GM12878 (cell line): ENCODE results near the gene TNIP2. TPM values are rescaled to one million over a fixed set of nuclear protein-coding genes. Genes with fewer than 3 reads are reported as not detected.

Source experiments
- ATAC-seq: fragments of 200-7000 bp; cut with Tn5 transposase; 3 replicates; pipeline ENCODE4 v1.9.1; 2020; ENCODE audit warnings: mild to moderate bottlenecking, moderate library complexity
- BruUV-seq: library from RNA; stranded (reverse); fragments of 400-500 nt; replicated peaks from 2 replicates; lab custom pipeline; 2021; lab: Mats Ljungman, UMichigan
- CTCF ChIA-PET: fragments of 300-600 bp; sonication (Branson Sonifier 250); formaldehyde crosslinking; extraction: SDS; loops from one replicate; lab custom pipeline; 2021; ENCODE audit warnings: inconsistent platforms; lab: Yijun Ruan, JAX
- POLR2A ChIA-PET: fragments of 350-600 bp; formaldehyde crosslinking; extraction: SDS; loops from one replicate; lab custom pipeline; 2021; ENCODE audit warnings: inconsistent platforms; lab: Charles Lee
- RAD21 ChIA-PET: fragments of 300-600 bp; sonication (Branson Sonifier 250); formaldehyde crosslinking; loops from one replicate; lab custom pipeline; 2023; ENCODE audit warnings: antibody characterized with exemption; ENCODE audit not compliant: unreplicated experiment; lab: Charles Lee
- SMC1A ChIA-PET: fragments of 300-600 bp; sonication (Branson Sonifier 250); formaldehyde crosslinking; loops from one replicate; lab custom pipeline; 2023; ENCODE audit not compliant: unreplicated experiment, uncharacterized antibody; lab: Charles Lee
- DNase-seq: peaks from one replicate; pipeline ENCODE4 v3.0.0-alpha.2; 2011; ENCODE audit warnings: low read depth, low spot score
- FAIRE-seq: peaks from 3 replicates; lab custom pipeline; 2011; peaks lifted over from hg19 to GRCh38; lab: Jason Lieb, UNC
- H2AFZ ChIP-seq: 2 replicates; pipeline ENCODE4 v1.6.0; 2011; ENCODE audit warnings: low read depth, low read length, control low read depth; ENCODE audit not compliant: control insufficient read depth
- H3K27ac ChIP-seq: 2 replicates; pipeline ENCODE4 v1.5.1; 2011; ENCODE audit warnings: control low read depth; ENCODE audit not compliant: control insufficient read depth, insufficient read depth
- H3K27me3 ChIP-seq, 2 experiments: replicated peaks in 1 of 2; 2 replicates each; pipeline versions ENCODE4 v1.6.0 to v1.6.1; 2011; ENCODE audit warnings: low read length in 1 of 2; ENCODE audit not compliant: control insufficient read depth in 2 of 2, insufficient read depth in 2 of 2
- H3K36me3 ChIP-seq, 2 experiments: 2 replicates each; pipeline ENCODE4 v1.5.1; 2011; ENCODE audit warnings: low read length in 1 of 2; ENCODE audit not compliant: control insufficient read depth in 2 of 2, insufficient read depth in 2 of 2
- H3K4me1 ChIP-seq: 2 replicates; pipeline ENCODE4 v1.6.1; 2011; ENCODE audit warnings: mild to moderate bottlenecking, low read length, moderate library complexity, mixed read lengths; ENCODE audit not compliant: control insufficient read depth, insufficient read depth
- H3K4me2 ChIP-seq: 2 replicates; pipeline ENCODE4 v1.6.0; 2011; ENCODE audit warnings: control low read depth; ENCODE audit not compliant: control insufficient read depth, insufficient read depth
- H3K4me3 ChIP-seq: fragments of 200-600 bp; sonication (generic); 2 replicates; pipeline ENCODE4 v1.5.1; 2016
- H3K79me2 ChIP-seq: 2 replicates; pipeline ENCODE4 v1.6.0; 2011; ENCODE audit warnings: low read length; ENCODE audit not compliant: control insufficient read depth, insufficient read depth
- H3K9ac ChIP-seq: 2 replicates; pipeline ENCODE4 v1.8.0; 2011; ENCODE audit warnings: low read length, control low read depth, mixed read lengths; ENCODE audit not compliant: control insufficient read depth, insufficient read depth
- H3K9me3 ChIP-seq: replicated peaks from 3 replicates; pipeline ENCODE4 v1.5.1; 2011; ENCODE audit warnings: mild to moderate bottlenecking, low read length; ENCODE audit not compliant: control insufficient read depth, insufficient read depth
- H4K20me1 ChIP-seq: 2 replicates; pipeline ENCODE4 v1.6.0; 2011; ENCODE audit not compliant: control insufficient read depth, insufficient read depth
- BCL3 ChIP-seq: IDR thresholded peaks from 2 replicates; pipeline ENCODE4 v1.6.1; 2011; ENCODE audit warnings: borderline replicate concordance, low read depth, mild to moderate bottlenecking, moderate library complexity, low read length; ENCODE audit not compliant: insufficient read depth, poor library complexity, severe bottlenecking
- BMI1 ChIP-seq: fragments of 450-650 bp; IDR thresholded peaks from 2 replicates; pipeline ENCODE4 v1.6.1; 2016; ENCODE audit warnings: mild to moderate bottlenecking, moderate library complexity, borderline replicate concordance
- CBFB ChIP-seq: IDR thresholded peaks from 2 replicates; pipeline ENCODE4 v1.6.1; 2016; ENCODE audit warnings: antibody characterized with exemption, low read depth
- EGR1 ChIP-seq, 2 experiments: IDR thresholded peaks; 1 replicate in 1 of 2; 2 replicates in 1 of 2; pipeline ENCODE4 v1.6.1; 2011 to 2012; ENCODE audit warnings: low read depth in 2 of 2, low read length in 2 of 2, borderline replicate concordance in 1 of 2, mild to moderate bottlenecking in 1 of 2, moderate library complexity in 1 of 2
- HDGF ChIP-seq: fragments of 450-650 bp; IDR thresholded peaks from 2 replicates; pipeline ENCODE4 v1.6.1; 2016; ENCODE audit warnings: antibody characterized with exemption
- MAX ChIP-seq: IDR thresholded peaks from 2 replicates; pipeline ENCODE4 v1.6.1; 2012; ENCODE audit warnings: low read depth, low read length, improper control_type of control experiment
- MTA2 ChIP-seq: fragments of 450-650 bp; IDR thresholded peaks from 2 replicates; pipeline ENCODE4 v1.6.1; 2016; ENCODE audit warnings: low read depth, mild to moderate bottlenecking, moderate library complexity
- MXI1 ChIP-seq: fragments of 150-350 bp; IDR thresholded peaks from 2 replicates; pipeline ENCODE4 v1.6.1; 2011; ENCODE audit warnings: low read depth, mild to moderate bottlenecking, inconsistent platforms, low read length, improper control_type of control experiment
- POLR2A ChIP-seq: IDR thresholded peaks from 2 replicates; pipeline ENCODE4 v1.6.1; 2011; ENCODE audit warnings: low read depth, mild to moderate bottlenecking, low read length
- POLR2AphosphoS2 ChIP-seq: IDR thresholded peaks from 2 replicates; pipeline ENCODE4 v1.6.1; 2011; ENCODE audit warnings: low read depth, mild to moderate bottlenecking, low read length, improper control_type of control experiment, moderate library complexity
- POLR2AphosphoS5 ChIP-seq: IDR thresholded peaks from 2 replicates; pipeline ENCODE4 v1.6.1; 2011; ENCODE audit warnings: mild to moderate bottlenecking, low read length, inconsistent platforms
- POU2F2 ChIP-seq: IDR thresholded peaks from 3 replicates; pipeline ENCODE4 v1.6.1; 2011; ENCODE audit warnings: low read depth, mild to moderate bottlenecking, low read length, borderline replicate concordance
- RELA ChIP-seq: fragments of 450-650 bp; IDR thresholded peaks from 2 replicates; pipeline ENCODE4 v1.8.0; 2014; ENCODE audit warnings: borderline replicate concordance; ENCODE audit not compliant: partially characterized antibody
- SMAD5 ChIP-seq: IDR thresholded peaks from 2 replicates; pipeline ENCODE4 v1.6.1; 2016; ENCODE audit warnings: antibody characterized with exemption, low read depth
- WGBS: methylation state at CpG from one replicate; pipeline ENCODE4 v1.1.6; 2016; ENCODE audit warnings: low lambda C conversion rate; ENCODE audit not compliant: insufficient replicate concordance, insufficient coverage; ENCODE audit errors: missing lambda C conversion rate; 5-methylcytosine and 5-hydroxymethylcytosine counted together
- in situ Hi-C: fragments of 300-500 bp; cut with MboI; formaldehyde crosslinking; loops from 9 replicates; pipeline ENCODE4 v1.14.3; 2018; ENCODE audit warnings: mixed read lengths
- intact Hi-C: fragments of 100-400 bp; cut with micrococcal nuclease; formaldehyde crosslinking; loops from one replicate; pipeline ENCODE4 v1.14.2; 2022; ENCODE audit not compliant: unreplicated experiment
- polyA plus RNA-seq, 11 experiments: library from polyadenylated mRNA; depleted of rRNA in 4 of 11; unstranded in 6 of 11; stranded (reverse) in 5 of 11; fragments of >200 nt; fragmentation: Nextera tagmentation in 4 of 11; fragmentation: Illumina TruSeq in 1 of 11; extraction: Ambion mirVana in 4 of 11; extraction: Trizol in 1 of 11; gene quantifications; 1 replicate in 1 of 11; 2 replicates in 10 of 11; pipeline versions ENCODE4 v1.2.1 to v1.2.3, GENCODE V29; 2011 to 2016; ENCODE audit warnings: inconsistent platforms in 2 of 11, missing spikeins in 2 of 11, low read depth in 1 of 11
- total RNA-seq, 4 experiments: library from RNA; depleted of rRNA in 3 of 4; stranded (reverse); fragments of >200 nt in 3 of 4; fragmentation: Illumina TruSeq in 1 of 4; extraction: Trizol in 1 of 4; gene quantifications; 2 replicates each; pipeline versions ENCODE4 v1.2.1 to v1.2.3, GENCODE V29; 2013 to 2021

TNIP2 gene
- total and polyA plus RNA-seq, 10 of the 15 experiments (the other 5 are each of a cell fraction or from before 2014, with no cell fraction given) = 1.4 to 64.9 (median 45.5) TPM

GRCh38 chr4:2742081-2742822 is 13.9 kb downstream of the TNIP2 start:
- intact Hi-C loops = no loop called here
- DNase-seq = no peak
- no peak for ATAC-seq
- in situ Hi-C loops = no loop called here
- H3K9ac ChIP-seq = no peak overlapping the region
- H3K27me3 ChIP-seq = no peaks in the 10 kb centered on the region
- H3K9me3 ChIP-seq = no peaks in the 10 kb centered on the region
- RAD21 ChIA-PET = no interaction called here
- POLR2A ChIA-PET = no interaction called here
- H4K20me1 ChIP-seq = no peaks in the 10 kb centered on the region
- 97% methylated on average over 27 of the region's 27 CpGs for WGBS
- TF ChIP-seq POLR2AphosphoS5 = 0 out of 2 replicates have a peak, but pooled peaks have one; percentile 31
- TF ChIP-seq MXI1 = no peak
- TF ChIP-seq POLR2A = peak; percentile 17
- TF ChIP-seq POLR2AphosphoS2 = 0 out of 2 replicates have a peak, but pooled peaks have one; percentile 11
- peaks cover 13% of the 10 kb centered on the region for H3K79me2 ChIP-seq
- H2AFZ ChIP-seq = no peak overlapping the region
- peaks cover 19 to 24% of the 10 kb centered on the region in 2 experiments for H3K36me3 ChIP-seq
- H3K4me2 ChIP-seq = no peak overlapping the region
- H3K27ac ChIP-seq = no peak overlapping the region
- FAIRE-seq = no peak
- CTCF ChIA-PET = no interaction called here
- BruUV-seq = TSS peak; percentile 17
- H3K4me1 ChIP-seq = peaks cover 31% of the 10 kb centered on the region
- SMC1A ChIA-PET = no interaction called here
- no peak overlapping the region for H3K4me3 ChIP-seq

- RAD21 ChIA-PET = no interaction called here
- Histone ChIP-seq H3K4me2 (no peak overlapping the region), H3K27ac (no peak overlapping the region), H2AFZ (no peak overlapping the region), H3K36me3 (peaks cover 19% of the 10 kb centered on the region in 2 experiments), H3K4me1 (peaks cover 25% of the 10 kb centered on the region), H3K9me3 (no peaks in the 10 kb centered on the region; the same call in 2 of the 3 replicates), H3K9ac (no peak overlapping the region), H3K4me3 (no peak overlapping the region), H3K27me3 (no peaks in the 10 kb centered on the region), H4K20me1 (no peaks in the 10 kb centered on the region), H3K79me2 (peaks cover 11% of the 10 kb centered on the region)
- DNase-seq = no peak
- CTCF ChIA-PET = no interaction called here
- FAIRE-seq = no peak
- SMC1A ChIA-PET = no interaction called here
- no peak for ATAC-seq
- in situ Hi-C loops (no loop called here), intact Hi-C loops (no loop called here)
- POLR2A ChIA-PET = no interaction called here
- BruUV-seq = no TSS peak
- 90% methylated on average over 9 of the region's 9 CpGs for WGBS
- TF ChIP-seq HDGF (no peak), EGR1 (IDR thresholded peaks at IDR 0.05; ENCODE audit: borderline replicate concordance in 1 of 2, low read depth in 2 of 2, low read length in 2 of 2) (no peak), MAX (no peak), MTA2 (no peak), RELA (no peak), BMI1 (no peak), SMAD5 (no peak), POU2F2 (no peak), BCL3 (no peak), CBFB (no peak)
These were observed 14.5 kb downstream of the TNIP2 start for GRCh38 chr4:2741626-2742025.
